DMS53 (cell line): Measurements from ENCODE around the gene CTIF.
A peak's percentile ranks its signal among the peaks of the same experiment; 100 is the strongest.

Source experiments
- DNase-seq: peaks from one replicate; lab custom pipeline; 2025; lab: John Stamatoyannopoulos, UW

The CTIF gene

GRCh38 chr18:48533340-48534070 is 5.3 kb upstream of the CTIF start:
- no peak for DNase-seq

GRCh38 chr18:48534364-48534763 is 4.5 kb upstream of the CTIF start:
- no peak for DNase-seq

- DNase-seq = no peak
Observed at GRCh38 chr18:48535956-48536355, 2.9 kb upstream of the CTIF start.

DNA sequence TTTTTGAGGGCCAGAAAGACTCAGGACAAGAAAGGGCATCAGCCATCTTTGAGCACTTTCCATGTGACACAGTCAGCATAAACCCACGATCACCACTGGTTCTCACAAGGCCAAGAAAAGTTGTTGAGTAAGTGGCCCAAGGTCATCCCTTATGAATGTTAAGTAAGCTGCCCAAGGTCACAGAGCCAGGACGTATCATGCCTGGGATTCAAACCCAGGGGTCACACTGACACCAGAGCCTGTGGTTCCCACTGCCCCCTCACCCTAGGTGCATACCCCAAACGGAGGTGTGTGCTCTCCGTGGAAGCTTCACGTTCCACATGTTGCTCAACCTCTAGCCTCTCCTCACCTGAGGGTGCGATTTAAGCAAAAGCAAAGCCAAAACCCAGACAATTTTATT is 2.3 kb upstream of the CTIF start:
- DNase-seq = no peak

- peak; percentile 87 for DNase-seq
Observed at GRCh38 chr18:48539406-48540250, 797 bp downstream of the CTIF start.

DNA sequence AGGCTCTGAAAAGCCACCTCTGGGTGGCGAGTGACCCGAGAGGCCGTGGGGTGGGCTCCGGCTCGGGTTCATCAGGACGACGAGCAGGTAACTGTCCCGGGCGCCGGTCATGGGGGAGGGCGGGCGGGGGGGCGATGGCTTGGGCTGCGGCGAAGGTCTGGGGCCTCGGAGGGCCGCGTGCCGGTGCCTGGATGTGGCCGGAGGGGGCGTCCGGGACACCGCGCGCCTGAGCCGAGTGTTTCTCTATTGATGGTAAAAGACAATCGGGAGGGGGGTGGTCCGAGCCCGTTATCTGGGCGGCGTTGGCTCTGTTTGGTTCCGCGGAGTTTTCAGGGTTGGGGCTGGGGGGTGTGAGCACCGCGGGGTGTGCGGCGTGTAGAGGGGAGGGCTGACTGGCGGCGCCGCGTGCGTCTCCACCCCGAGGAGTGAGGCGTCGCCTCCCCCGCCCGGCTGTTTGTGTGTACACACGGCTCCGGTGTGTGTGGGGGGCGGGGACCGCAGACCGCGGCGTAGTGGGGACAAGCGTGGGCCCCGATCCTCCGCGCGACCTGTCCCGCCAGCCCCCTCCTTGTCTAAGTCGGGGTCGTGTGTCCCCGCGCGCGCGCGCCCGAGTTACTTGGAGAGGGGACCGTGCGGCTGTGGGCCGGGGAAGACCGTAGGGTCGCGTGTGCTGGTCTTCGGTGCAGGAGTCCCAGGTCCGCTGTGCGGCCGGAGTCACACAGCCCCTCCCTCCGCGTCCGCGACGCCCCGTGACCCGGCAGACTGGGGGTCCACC is 1.6 kb downstream of the CTIF start:
- peak; percentile 90 for DNase-seq

DNA sequence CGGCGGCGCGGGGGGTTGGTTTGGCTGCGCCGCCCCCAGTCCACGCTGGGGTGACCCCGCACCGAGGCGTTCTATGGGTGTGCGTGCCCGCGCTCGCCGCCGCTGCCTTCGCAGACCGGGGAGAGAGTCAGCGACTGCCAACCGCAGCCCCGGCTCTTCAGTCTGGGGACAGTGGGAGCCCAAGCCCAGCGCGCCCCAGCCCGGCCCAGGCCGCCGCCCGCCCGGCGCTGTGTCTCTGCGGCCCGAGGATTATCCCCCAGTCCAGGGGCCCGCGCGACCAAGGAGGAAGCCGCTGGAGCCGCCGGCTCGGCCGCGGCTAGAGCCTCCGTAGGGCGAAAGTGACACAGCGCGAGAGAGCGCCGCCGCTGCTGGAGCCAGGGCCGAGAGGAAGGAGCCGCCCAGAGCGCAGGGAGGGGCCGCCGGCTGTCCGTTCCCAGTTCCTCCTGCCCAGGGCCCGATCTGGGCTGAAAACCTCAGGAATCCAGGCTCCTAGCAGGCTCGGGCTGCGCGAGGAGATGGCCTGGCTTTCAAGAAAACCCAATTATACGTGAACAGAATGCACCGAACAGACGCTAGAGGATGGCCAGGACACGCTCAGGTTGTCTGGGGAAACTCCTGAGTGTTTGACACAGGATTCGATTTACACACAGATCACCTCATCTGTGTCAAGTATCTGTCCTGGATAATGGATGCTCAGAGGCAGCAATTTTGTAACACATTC is 2.4 kb downstream of the CTIF start:
- peak; percentile 94 for DNase-seq

DNA sequence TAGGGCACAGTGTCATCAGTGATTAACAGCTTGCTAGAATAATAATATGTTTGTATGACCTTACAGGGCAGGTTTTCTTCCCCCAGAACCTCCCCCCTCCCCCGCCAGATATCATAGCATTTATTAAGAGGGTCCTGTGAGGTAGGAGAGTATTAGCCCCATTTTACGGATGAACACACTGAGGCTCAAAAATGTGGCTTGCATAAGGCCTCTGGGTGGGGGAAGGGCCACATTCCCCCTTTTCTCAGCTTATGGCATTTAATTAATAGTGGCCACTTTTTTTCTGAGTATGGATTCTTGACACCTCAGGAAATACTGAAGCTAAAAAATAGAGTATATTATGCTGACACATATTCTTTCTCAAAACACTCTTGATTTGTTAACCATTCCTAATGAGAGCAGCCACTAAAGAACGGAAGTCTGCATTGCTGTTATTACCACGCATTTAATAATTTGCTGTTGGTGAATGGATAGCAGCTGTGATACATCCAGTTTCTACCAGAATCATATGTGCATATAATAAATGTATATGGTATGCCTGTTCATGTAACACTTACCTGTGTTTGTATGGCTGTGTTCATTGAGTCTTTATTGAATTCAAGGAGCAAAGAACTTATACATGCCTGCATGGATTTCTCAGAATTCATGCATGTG is 3.0 kb downstream of the CTIF start:
- no peak for DNase-seq

DNA sequence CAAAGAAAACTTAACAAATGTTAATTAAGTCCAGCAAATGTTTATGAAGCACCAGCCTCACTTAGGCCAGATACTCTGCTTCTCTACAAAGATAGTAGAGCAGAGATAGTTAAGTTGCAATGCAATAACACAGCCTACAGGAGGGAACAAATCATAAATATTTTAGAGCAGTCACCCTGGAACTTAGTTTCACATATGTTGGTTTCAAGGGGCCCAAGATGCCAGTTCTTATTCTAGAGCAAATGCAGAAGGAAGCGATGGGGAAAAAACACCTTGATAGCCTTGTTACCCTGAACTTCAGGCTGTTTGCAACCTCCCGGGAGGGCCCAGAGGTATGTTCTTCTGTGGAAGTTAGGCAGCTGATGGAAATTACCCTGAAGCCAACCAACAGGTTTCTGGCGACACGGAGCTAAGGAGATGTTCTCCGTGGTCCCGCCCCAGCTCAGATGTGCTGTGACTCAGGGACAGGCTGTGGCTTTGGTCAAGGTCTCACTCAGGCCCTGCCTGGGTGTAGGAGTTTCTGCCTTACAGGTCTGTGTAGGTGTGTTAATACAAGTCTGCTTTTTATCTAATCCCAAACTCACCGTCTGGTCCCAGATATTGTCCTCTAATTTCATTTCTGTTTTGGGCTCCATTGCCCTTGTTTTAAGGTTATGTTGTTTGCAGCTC is 3.8 kb downstream of the CTIF start:
- peak; percentile 40 for DNase-seq

DNA sequence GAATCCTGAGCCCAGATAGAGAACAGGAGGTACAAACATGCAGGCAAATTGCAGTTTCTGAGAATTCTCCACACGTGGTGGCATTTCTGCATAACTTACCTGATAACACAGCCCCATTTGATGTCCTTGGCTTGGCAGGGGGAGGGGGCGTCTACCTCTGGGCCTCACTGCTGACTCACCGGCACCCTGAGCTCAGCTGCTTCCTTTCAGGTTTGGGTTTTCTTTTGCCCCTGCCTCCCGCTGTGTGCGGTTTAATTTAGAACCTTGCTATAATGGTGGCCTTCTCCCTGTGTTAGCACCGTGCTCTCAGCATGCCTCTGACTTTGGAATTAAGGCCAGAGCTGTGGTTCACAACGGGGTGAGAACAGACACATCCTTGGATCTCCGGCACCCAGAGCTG is 4.4 kb downstream of the CTIF start:
- peak; percentile 44 for DNase-seq

DNA sequence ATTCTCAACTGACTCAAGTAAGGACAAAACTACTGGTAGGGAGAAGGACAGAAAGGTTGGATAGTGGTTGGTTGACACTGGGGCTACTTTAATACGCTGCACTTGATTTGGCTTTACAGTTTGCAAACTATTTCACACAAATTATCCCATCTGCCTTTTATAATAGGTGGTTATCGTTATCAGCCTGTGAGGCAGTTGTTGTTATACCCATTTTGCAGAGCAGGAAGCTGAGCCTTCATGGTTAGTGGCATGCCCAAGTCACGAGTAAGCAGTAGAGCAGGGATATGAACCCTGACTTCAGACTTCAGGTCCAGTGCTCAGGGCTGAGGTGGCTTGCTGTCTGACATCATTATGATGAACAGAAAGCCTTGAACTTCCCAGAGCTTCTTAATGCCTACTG is 5.3 kb downstream of the CTIF start:
- no peak for DNase-seq

DNA sequence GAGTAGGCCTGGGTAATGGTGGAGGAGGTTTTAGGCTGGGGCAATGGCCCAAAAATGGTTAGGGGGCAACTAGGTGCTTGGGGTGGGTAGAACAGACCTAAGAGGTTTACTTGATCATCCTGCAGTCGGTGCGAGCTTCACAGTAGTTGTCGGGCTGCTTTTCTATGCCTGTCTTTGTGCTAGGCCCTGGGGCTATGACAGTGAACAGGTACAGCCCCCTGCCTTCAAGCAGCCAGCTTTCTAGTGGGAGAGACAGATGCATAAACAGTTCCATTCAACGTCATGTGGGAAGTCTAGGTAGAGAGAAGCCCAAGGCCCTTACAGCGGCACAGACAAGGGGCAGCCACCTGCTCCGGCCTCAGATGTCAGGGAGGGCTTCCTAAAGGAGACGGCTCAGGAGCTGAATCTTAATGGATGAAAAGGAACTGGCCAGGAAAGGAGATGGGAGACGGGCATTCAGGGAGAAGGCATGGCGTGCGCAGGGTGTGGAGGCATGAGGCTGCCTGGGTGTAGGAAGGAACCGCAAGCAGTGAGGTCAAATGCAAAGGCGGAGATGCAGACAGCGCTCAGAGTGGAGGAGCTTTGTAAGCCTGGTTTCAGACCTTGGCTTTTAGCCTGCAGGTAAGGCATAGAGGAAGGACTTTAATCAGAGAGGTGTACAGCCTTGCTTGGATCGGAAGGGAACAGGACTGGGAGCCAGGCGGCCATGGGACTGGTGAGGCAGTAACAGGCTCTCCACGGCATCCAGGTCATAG is 6.0 kb downstream of the CTIF start:
- no peak for DNase-seq

DNA sequence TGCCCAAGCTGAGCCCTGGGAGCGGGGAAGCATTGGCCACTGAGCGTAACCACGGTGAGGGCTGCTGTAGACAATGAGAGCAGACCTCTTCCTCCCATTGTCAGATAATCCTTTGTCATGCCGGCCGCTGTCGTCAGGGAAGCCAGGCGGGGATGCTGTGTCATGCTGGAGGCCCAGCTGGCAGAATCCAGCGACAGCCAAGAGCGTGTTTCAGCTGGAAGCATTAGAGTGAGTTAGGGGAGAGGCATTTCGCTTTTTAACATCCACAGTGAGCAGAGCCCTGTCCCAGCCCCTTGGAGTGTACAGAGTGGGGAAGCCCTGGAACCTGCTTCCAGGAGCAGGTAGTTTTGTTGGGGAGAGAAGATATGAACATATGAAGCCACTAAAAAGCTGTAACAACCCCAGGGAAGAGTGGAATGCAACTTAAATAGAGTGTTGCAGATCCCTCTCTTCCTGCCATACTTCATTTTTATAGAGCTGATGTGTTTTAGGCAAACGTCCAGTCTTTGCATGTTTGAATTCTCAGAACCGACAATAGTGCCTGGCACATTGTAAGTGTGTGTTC is 7.0 kb downstream of the CTIF start:
- DNase-seq = peak; percentile 92

DNA sequence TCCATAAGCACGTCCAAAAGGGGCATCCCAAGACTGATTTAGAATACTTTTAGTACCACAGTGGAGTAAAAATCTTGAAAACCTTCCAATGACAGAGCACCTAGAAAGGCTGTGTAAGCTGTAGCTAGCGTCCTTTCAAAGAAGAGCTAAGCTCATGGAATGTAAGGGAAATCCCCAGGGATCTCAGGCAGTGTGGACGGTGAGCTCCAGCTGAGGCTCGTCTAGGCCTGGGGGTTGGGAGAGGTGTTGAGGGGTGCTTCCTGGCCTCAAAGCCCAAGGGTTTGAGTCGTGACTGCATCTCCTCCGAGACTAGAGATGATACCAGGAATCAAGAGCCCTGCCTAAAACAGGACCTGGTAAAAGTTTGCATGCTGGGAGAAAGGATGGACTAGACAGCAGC is 7.6 kb downstream of the CTIF start:
- no peak for DNase-seq

DNA sequence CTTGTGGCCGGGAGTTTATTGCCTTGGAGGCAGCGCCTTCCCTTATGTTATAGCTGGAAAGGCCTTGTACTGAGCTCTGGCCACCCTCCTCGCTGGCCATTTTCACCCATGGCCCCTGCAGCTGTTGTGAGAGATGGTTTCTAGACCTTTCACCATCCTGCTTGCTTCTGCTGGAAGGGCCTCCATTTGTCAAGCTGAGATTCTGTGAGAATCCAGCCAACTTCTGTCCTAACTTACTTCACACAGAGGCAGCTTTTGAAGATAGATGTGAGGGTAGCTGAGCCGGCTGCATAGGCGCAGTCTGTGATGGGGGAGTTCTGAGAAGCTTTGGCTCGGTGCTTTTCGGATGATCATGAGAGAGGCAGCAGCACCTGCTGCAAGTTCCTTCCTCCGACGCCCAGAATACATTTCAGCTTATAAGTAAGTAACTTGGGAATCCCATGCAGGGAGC is 8.7 kb downstream of the CTIF start:
- no peak for DNase-seq

DNA sequence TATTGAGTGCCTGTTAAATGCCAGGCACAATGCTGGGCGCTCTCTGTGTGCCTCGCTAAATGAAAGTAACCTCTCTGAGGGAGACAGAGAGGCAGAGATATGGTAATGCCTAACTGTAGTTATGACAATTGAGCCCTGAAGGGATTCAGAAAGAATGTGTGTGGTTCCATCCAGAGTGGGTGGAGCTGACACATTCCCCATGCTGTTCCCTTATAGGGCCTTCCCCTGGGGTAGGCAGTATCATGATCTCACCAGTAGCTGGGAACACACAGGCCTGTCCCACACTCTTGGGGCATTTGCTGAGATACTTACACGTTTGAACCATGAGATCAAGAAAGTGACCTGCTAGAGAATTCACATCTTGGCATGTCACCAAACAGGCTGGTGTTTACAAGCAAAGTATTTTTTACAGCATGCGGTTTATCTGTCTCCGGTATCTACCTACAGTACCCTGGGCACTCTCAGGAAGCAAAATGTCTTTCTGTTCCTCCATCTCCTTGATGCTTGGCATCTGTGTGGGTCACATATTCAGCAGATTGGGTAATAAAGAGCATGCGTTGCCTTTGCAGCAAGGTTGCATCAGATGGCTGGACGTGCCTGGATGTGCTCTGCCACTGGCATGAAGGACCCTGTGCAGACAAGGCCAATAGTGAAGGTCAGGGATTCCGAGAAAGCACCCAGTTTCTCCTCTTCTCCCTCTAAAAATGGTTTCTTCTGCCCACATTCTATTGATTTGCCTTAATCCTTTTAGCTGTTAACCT is 9.4 kb downstream of the CTIF start:
- no peak for DNase-seq

- no peak for DNase-seq
Observed at GRCh38 chr18:48548921-48549320, 10.1 kb downstream of the CTIF start.

GRCh38 chr18:48550101-48550729 is 11.4 kb downstream of the CTIF start:
- no peak for DNase-seq

DNA sequence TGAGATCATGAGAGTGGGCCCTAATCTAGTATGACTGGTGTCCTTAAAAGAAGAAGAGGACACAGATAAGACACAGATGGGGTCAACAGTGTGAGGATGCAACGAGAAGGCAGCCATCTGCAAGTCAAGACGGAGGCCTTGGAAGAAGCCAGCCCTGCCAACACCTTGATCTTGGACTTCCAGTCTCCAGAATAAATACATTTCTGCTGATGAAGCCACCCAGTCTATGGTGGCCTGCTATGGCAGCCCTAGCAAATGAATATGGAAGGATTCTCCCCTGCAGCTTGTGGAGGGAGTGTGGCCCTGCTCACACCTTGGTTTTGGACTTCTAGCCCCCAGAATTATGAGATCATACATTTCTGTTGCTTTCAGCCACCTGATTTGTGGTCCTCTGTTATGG is 12.3 kb downstream of the CTIF start:
- DNase-seq = no peak
